ENCODE data around the gene BFAR. TPM values are rescaled to one million over a fixed set of nuclear protein-coding genes. Genes with fewer than 3 reads are reported as not detected.

Gene BFAR
- total and polyA plus RNA-seq, 3 experiments from 2014 or later, result 49.4 to 87.7 (median 79.1) TPM

DNA sequence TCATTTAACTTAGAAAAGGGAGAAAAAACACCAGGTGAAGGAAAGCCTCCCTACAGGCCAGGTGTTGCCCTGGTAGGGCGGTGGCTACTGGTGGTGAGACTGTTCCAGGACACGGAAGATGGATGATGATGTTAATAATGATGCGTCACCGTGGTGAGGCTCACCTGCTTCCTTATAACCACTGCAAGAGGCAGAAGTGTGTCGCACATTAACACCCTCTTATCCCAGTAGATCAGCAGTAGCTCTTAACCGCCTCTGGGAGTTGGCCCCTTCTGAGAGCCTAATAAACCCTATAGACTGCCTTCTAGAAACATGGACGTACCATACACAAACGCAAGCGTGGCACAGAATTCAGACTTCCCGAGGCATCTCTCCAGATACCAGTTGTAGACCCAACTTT lies 7.8 kb downstream of the BFAR start:
- H3K4me1 ChIP-seq (ENCODE audit: insufficient read depth, low read length), result peaks cover 3% of the 10 kb centered on the region
- no peak overlapping the region for H3K4me3 Mint-ChIP-seq
- peaks cover 12% of the 10 kb centered on the region for H3K36me3 ChIP-seq (ENCODE audit: insufficient read depth, low read length)

DNA sequence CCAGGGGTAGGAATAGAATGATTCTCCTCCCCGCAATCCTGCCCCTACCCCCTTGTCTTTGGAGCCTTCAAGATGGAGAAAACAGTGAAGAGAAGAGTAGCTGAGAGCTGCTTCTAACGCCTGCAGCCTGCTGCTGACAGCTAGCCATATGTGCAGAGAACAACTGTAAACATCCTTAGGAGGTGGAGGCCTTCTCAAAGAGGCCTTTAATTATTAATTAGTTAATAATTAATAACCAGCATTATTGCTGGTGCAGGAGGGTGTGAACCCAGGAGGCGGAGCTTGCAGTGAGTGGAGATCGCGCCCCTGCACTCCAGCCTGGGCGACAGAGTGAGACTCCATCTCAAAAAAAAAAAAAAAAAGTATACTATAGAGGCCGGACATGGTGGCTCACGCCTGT lies 8.5 kb downstream of the BFAR start:
- Histone ChIP-seq H3K27ac (ENCODE audit: low read depth, low read length) (no peak overlapping the region), H3K4me3 (ENCODE audit: low read length) (no peak overlapping the region), H3K27me3 (ENCODE audit: insufficient read depth, low read length, poor library complexity, severe bottlenecking) (no peaks in the 10 kb centered on the region), H3K36me3 (ENCODE audit: insufficient read depth, low read length) (peaks cover 14% of the 10 kb centered on the region), H3K9me3 (ENCODE audit: low read length) (no peaks in the 10 kb centered on the region), H3K4me1 (ENCODE audit: insufficient read depth, low read length) (no peaks in the 10 kb centered on the region)
- Mint-ChIP-seq H3K27me3 (no peaks in the 10 kb centered on the region), H3K36me3 (peaks cover 0 to 71% (median 4%) of the 10 kb centered on the region in 3 donors), H3K4me1 (peaks cover 31 to 54% (median 48%) of the 10 kb centered on the region in 3 donors), H3K27ac (peak overlapping the region in 2 of 8 donors; percentile 45 to 56), H3K4me3 (no peak overlapping the region), H3K9me3 (no peaks in the 10 kb centered on the region)
- POLR2A ChIA-PET, result no interaction called here
- no peak for DNase-seq
- CTCF ChIA-PET, result no interaction called here

More for the DNA sequence above, 7.8 kb downstream of the BFAR start:
- Histone ChIP-seq H3K27me3 (ENCODE audit: insufficient read depth, low read length, poor library complexity, severe bottlenecking) (no peaks in the 10 kb centered on the region), H3K27ac (ENCODE audit: low read depth, low read length) (no peak overlapping the region), H3K9me3 (ENCODE audit: low read length) (no peaks in the 10 kb centered on the region), H3K4me3 (ENCODE audit: low read length) (no peak overlapping the region)
- DNase-seq, result no peak
- POLR2A ChIA-PET, result no interaction called here
- CTCF ChIA-PET, result no interaction called here
- H3K4me1 Mint-ChIP-seq, result peaks cover 35 to 60% (median 53%) of the 10 kb centered on the region in 3 donors
- peaks cover 0 to 71% (median 4%) of the 10 kb centered on the region in 3 donors for H3K36me3 Mint-ChIP-seq
- peak overlapping the region in 5 of 8 donors; percentile 29 to 79 (median 40) for H3K27ac Mint-ChIP-seq
- no peaks in the 10 kb centered on the region for H3K27me3 Mint-ChIP-seq
- H3K9me3 Mint-ChIP-seq, result no peaks in the 10 kb centered on the region

DNA sequence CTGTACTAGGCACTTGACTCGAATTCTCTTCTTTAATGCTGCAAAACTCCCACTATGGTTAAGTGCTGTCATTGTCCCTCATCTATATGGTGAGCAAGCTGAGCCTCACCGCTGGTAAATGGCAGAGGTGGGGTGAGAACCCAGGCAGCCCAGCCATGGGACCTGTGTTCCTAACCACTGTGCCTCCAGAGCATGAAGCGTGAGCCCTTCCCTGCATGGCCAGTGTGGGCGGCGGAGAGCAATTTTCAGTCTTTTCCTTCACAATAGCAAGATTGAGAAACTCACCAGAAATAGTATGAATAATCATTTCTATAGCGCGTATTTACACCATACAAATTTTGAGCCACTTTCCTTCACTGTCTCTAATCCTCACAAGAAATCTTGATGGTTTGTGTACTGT lies 9.2 kb downstream of the BFAR start:
- H3K36me3 ChIP-seq (ENCODE audit: insufficient read depth, low read length), result peaks cover 14% of the 10 kb centered on the region
- H3K4me1 ChIP-seq (ENCODE audit: insufficient read depth, low read length), result no peaks in the 10 kb centered on the region
- CTCF ChIA-PET, result no interaction called here
- H3K36me3 Mint-ChIP-seq, result peaks cover 0 to 71% (median 4%) of the 10 kb centered on the region in 3 donors
- POLR2A ChIA-PET, result no interaction called here
- H3K27me3 Mint-ChIP-seq, result no peaks in the 10 kb centered on the region
- no peaks in the 10 kb centered on the region for H3K27me3 ChIP-seq (ENCODE audit: insufficient read depth, low read length, poor library complexity, severe bottlenecking)
- peak overlapping the region in 6 of 8 donors; percentile 47 to 93 (median 76) for H3K27ac Mint-ChIP-seq
- no peak overlapping the region for H3K27ac ChIP-seq (ENCODE audit: low read depth, low read length)
- H3K4me1 Mint-ChIP-seq, result peaks cover 24 to 46% (median 40%) of the 10 kb centered on the region in 3 donors
- no peak for DNase-seq
- no peak overlapping the region for H3K4me3 ChIP-seq (ENCODE audit: low read length)
- no peak overlapping the region for H3K4me3 Mint-ChIP-seq
- H3K9me3 Mint-ChIP-seq, result no peaks in the 10 kb centered on the region
- no peaks in the 10 kb centered on the region for H3K9me3 ChIP-seq (ENCODE audit: low read length)

DNA sequence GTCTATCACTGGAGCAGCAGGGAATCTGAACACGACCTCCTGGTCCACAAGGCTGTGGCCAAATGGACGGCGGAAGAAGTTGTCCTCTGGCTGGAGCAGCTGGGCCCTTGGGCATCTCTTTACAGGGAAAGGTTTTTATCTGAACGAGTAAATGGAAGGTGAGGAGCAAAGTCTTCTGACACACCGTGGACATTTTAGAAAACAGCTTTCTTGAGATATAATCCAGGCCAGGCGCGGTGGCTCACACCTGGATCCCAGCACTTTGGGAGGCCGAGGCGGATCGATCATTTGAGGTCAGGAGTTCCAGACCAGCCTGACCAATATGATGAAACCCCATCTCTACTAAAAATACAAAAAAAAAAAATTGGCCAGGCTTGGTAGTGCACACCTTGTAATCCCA lies 17.1 kb downstream of the BFAR start:
- no peak overlapping the region for H3K27ac ChIP-seq (ENCODE audit: low read depth, low read length)
- H3K9me3 Mint-ChIP-seq, result no peaks in the 10 kb centered on the region
- ChIA-PET CTCF (no interaction called here), POLR2A (no interaction called here)
- peaks cover 43% of the 10 kb centered on the region for H3K36me3 ChIP-seq (ENCODE audit: insufficient read depth, low read length)
- no peaks in the 10 kb centered on the region for H3K27me3 Mint-ChIP-seq
- H3K4me3 Mint-ChIP-seq, result no peak overlapping the region
- no peaks in the 10 kb centered on the region for H3K27me3 ChIP-seq (ENCODE audit: insufficient read depth, low read length, poor library complexity, severe bottlenecking)
- peaks cover 5 to 71% (median 19%) of the 10 kb centered on the region in 3 donors for H3K36me3 Mint-ChIP-seq
- H3K4me1 Mint-ChIP-seq, result peaks cover 2 to 4% (median 3%) of the 10 kb centered on the region in 3 donors
- no peaks in the 10 kb centered on the region for H3K9me3 ChIP-seq (ENCODE audit: low read length)
- no peaks in the 10 kb centered on the region for H3K4me1 ChIP-seq (ENCODE audit: insufficient read depth, low read length)
- DNase-seq, result no peak
- no peak overlapping the region for H3K4me3 ChIP-seq (ENCODE audit: low read length)
- peak overlapping the region in 1 of 8 donors; percentile 38 for H3K27ac Mint-ChIP-seq

DNA sequence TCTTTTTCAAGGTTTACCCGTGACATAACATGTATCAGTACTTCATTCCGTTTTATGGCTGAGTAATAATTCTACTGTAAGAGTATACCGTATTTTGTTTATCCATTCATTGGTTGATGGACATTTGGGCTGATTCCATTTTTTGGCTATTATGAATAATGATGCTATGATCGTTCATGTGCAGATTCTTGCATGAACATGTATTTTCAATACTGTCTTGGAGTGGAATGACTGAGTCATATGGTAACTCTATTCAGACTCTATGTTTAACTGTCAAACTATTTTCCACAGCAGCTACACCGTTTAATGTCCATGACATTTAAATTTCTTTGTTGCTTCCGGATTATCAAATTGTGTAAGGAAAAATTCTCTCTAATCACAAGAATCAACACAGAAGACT lies 17.9 kb downstream of the BFAR start:
- Histone ChIP-seq H3K4me3 (ENCODE audit: low read length) (no peak overlapping the region), H3K27me3 (ENCODE audit: insufficient read depth, low read length, poor library complexity, severe bottlenecking) (no peaks in the 10 kb centered on the region), H3K27ac (ENCODE audit: low read depth, low read length) (no peak overlapping the region), H3K36me3 (ENCODE audit: insufficient read depth, low read length) (peaks cover 35% of the 10 kb centered on the region), H3K9me3 (ENCODE audit: low read length) (no peaks in the 10 kb centered on the region), H3K4me1 (ENCODE audit: insufficient read depth, low read length) (no peaks in the 10 kb centered on the region)
- Mint-ChIP-seq H3K36me3 (peaks cover 5 to 70% (median 17%) of the 10 kb centered on the region in 3 donors), H3K27ac (peak overlapping the region in 1 of 8 donors; percentile 50), H3K4me1 (peaks cover 0 to 2% (median under 1%) of the 10 kb centered on the region in 3 donors), H3K9me3 (no peaks in the 10 kb centered on the region), H3K4me3 (no peak overlapping the region), H3K27me3 (no peaks in the 10 kb centered on the region)
- DNase-seq, result no peak
- CTCF ChIA-PET, result no interaction called here
- POLR2A ChIA-PET, result no interaction called here

DNA sequence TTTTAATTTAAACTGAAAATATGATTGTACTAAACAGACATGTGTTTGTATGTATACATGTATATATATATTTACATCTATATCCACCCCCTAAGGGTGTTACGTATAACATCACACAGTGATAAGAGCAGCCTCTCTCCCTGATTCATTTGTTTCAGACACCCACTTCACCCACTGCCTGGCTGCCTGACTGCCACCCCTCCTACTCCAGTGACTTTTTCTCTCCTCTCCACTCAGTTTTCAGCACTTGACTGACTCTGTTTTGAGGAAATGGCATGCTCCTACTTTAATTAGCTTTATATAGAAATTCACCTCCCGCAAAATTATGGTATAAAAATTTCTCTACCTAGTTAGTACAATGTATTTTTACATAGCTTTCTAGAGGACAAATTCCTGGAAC lies 20.0 kb downstream of the BFAR start:
- Mint-ChIP-seq H3K27ac (peak overlapping the region in 2 of 8 donors; percentile 35 to 51), H3K4me1 (peaks cover 0 to 2% (median 0%) of the 10 kb centered on the region in 3 donors), H3K9me3 (no peaks in the 10 kb centered on the region), H3K4me3 (no peak overlapping the region), H3K27me3 (no peaks in the 10 kb centered on the region), H3K36me3 (peaks cover 5 to 74% (median 19%) of the 10 kb centered on the region in 3 donors)
- Histone ChIP-seq H3K27me3 (ENCODE audit: insufficient read depth, low read length, poor library complexity, severe bottlenecking) (no peaks in the 10 kb centered on the region), H3K36me3 (ENCODE audit: insufficient read depth, low read length) (peaks cover 34% of the 10 kb centered on the region), H3K27ac (ENCODE audit: low read depth, low read length) (no peak overlapping the region), H3K4me3 (ENCODE audit: low read length) (no peak overlapping the region), H3K9me3 (ENCODE audit: low read length) (no peaks in the 10 kb centered on the region), H3K4me1 (ENCODE audit: insufficient read depth, low read length) (no peaks in the 10 kb centered on the region)
- no peak for DNase-seq
- CTCF ChIA-PET, result no interaction called here
- POLR2A ChIA-PET, result no interaction called here

DNA sequence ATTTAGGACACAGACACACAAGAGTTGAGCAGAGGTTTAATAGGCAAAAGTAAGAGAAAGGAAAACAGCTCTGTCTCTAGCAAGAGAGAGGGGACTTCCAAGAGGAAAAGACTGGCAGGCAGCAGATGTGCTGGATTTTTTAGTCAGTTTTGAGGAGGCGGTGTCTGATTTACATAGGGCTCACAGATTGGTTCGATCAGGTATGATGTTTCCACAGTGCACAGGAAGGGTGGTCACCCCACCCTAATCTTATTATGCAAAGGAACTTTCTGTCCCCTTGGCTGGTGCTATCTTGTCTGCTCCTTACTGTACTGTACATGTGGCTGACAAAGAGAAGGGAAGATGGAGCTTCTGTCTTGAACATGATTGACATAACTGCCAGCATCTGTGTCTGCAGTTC lies 25.3 kb downstream of the BFAR start:
- ChIA-PET POLR2A (no interaction called here), CTCF (no interaction called here)
- Mint-ChIP-seq H3K9me3 (no peaks in the 10 kb centered on the region), H3K27ac (peak overlapping the region in 4 of 8 donors; percentile 35 to 88 (median 70)), H3K36me3 (peaks cover 0 to 68% (median 10%) of the 10 kb centered on the region in 3 donors), H3K4me1 (peaks cover 0 to 3% (median 1%) of the 10 kb centered on the region in 3 donors), H3K4me3 (no peak overlapping the region), H3K27me3 (no peaks in the 10 kb centered on the region)
- Histone ChIP-seq H3K27me3 (ENCODE audit: insufficient read depth, low read length, poor library complexity, severe bottlenecking) (no peaks in the 10 kb centered on the region), H3K27ac (ENCODE audit: low read depth, low read length) (no peak overlapping the region), H3K4me3 (ENCODE audit: low read length) (no peak overlapping the region), H3K36me3 (ENCODE audit: insufficient read depth, low read length) (peaks cover 21% of the 10 kb centered on the region), H3K9me3 (ENCODE audit: low read length) (no peaks in the 10 kb centered on the region), H3K4me1 (ENCODE audit: insufficient read depth, low read length) (no peaks in the 10 kb centered on the region)
- DNase-seq, result no peak

DNA sequence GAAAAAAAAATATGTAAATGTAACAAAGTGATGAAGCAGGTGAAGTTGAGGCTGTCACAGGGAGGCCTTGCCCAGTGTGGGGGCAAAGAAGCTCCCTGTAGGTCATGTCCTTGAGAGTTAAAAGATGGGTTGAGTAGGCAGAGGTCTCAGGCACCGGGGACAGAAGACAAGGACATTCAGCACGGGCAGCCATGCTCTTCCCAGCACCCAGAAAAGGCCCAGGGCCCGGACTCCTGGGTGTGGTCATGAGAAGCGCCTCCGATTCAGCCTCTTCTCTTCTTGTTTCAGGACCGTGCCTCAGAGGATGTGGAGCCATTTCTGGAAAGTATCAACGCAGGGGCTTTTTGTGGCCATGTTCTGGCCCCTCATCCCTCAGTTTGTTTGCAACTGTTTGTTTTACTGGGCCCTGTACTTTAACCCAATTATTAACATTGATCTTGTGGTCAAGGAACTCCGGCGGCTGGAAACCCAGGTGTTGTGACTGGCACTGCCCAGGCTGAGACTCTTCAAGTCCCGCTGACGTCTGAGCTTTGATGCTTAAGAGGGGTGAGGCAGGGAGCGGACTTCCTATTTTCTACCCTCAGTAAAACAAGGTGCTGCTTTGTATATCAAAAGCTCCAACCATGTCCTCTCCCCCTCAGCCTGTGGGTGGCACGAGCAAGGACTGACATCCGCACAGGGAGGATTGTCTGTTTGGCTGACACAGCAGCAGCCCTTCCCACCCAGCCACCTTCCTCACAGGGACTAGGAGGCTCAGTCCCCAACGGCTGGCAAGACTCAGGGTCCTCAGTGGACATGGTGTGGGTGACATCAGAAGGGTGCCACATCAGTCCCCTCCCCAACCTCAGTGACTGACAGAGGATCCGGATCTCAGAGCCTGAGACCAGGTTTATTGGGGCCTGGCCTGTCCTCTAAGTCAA lies 34.9 kb downstream of the BFAR start:
- Mint-ChIP-seq H3K9me3 (no peaks in the 10 kb centered on the region), H3K36me3 (peaks cover 0 to 67% (median 12%) of the 10 kb centered on the region in 3 donors), H3K27ac (peak overlapping the region in 1 of 8 donors; percentile 32), H3K4me1 (peaks cover 3 to 9% (median 4%) of the 10 kb centered on the region in 3 donors), H3K4me3 (no peak overlapping the region), H3K27me3 (no peaks in the 10 kb centered on the region)
- H3K4me1 ChIP-seq (ENCODE audit: insufficient read depth, low read length), result no peaks in the 10 kb centered on the region
- H3K27ac ChIP-seq (ENCODE audit: low read depth, low read length), result no peak overlapping the region
- CTCF ChIA-PET, result no interaction called here
- POLR2A ChIA-PET, result no interaction called here
- no peaks in the 10 kb centered on the region for H3K9me3 ChIP-seq (ENCODE audit: low read length)
- peaks cover 32% of the 10 kb centered on the region for H3K36me3 ChIP-seq (ENCODE audit: insufficient read depth, low read length)
- H3K27me3 ChIP-seq (ENCODE audit: insufficient read depth, low read length, poor library complexity, severe bottlenecking), result no peaks in the 10 kb centered on the region
- H3K4me3 ChIP-seq (ENCODE audit: low read length), result no peak overlapping the region
- no peak for DNase-seq
